K562 (cell line): ENCODE measurements around the gene PSD4. TPM values are rescaled to one million over a fixed set of nuclear protein-coding genes. Genes with fewer than 3 reads are reported as not detected.

Experiments
- ILK ChIP-seq: fragments of 450-650 bp; IDR thresholded peaks from 2 replicates; pipeline ENCODE4 v1.6.1; 2016; ENCODE audit warnings: missing genetic modification characterization, low read depth, mild to moderate bottlenecking, missing compliant biosample characterization, moderate library complexity, borderline replicate concordance
- IRF2 ChIP-seq: sonication (generic); formaldehyde crosslinking; IDR thresholded peaks from 2 replicates; pipeline ENCODE4 v1.8.1; 2022; ENCODE audit warnings: mild to moderate bottlenecking, missing genetic modification reagents
- MAFG ChIP-seq: fragments of 450-650 bp; conservative IDR thresholded peaks from 2 replicates; pipeline ENCODE4 v1.6.1; 2016; ENCODE audit warnings: missing genetic modification characterization, missing compliant biosample characterization
- MTA1 ChIP-seq: fragments of 450-650 bp; IDR thresholded peaks from 2 replicates; pipeline ENCODE4 v1.6.1; 2017; ENCODE audit warnings: borderline replicate concordance
- MTA3 ChIP-seq: fragments of 450-650 bp; formaldehyde crosslinking; IDR thresholded peaks from 2 replicates; pipeline ENCODE4 v1.6.1; 2017; ENCODE audit warnings: mild to moderate bottlenecking, borderline replicate concordance
- SETDB1 ChIP-seq: IDR thresholded peaks from one replicate; pipeline ENCODE4 v1.6.1; 2012; ENCODE audit warnings: low read length, control low read depth, inconsistent platforms
- SNIP1 ChIP-seq: fragments of 450-650 bp; IDR thresholded peaks from 2 replicates; pipeline ENCODE4 v1.7.1; 2017; ENCODE audit warnings: low read depth, mild to moderate bottlenecking
- TCF7L2 ChIP-seq: fragments of 150-350 bp; IDR thresholded peaks from 2 replicates; pipeline ENCODE4 v1.6.1; 2016; ENCODE audit warnings: low read depth, mild to moderate bottlenecking, low read length, moderate library complexity
- ZNF263 ChIP-seq: sonication (generic); formaldehyde crosslinking; IDR thresholded peaks from 2 replicates; pipeline ENCODE4 v1.8.0; 2022; ENCODE audit warnings: mild to moderate bottlenecking, missing genetic modification reagents, borderline replicate concordance
- ZNF586 ChIP-seq: fragments of 450-650 bp; formaldehyde crosslinking; conservative IDR thresholded peaks from 2 replicates; pipeline ENCODE4 v1.4.0; 2020; ENCODE audit warnings: mild to moderate bottlenecking, moderate library complexity
- polyA plus RNA-seq, 8 experiments: library from polyadenylated mRNA; depleted of rRNA in 4 of 8; stranded (reverse) in 5 of 8; unstranded in 3 of 8; fragments of >200 nt; fragmentation: Nextera tagmentation in 2 of 8; fragmentation: Illumina TruSeq in 1 of 8; extraction: Ambion mirVana in 2 of 8; extraction: Trizol in 1 of 8; gene quantifications; 2 replicates each; pipeline versions ENCODE4 v1.2.1 to v1.2.3, GENCODE V29; 2011 to 2014; ENCODE audit warnings: inconsistent platforms in 1 of 8, missing spikeins in 1 of 8
- total RNA-seq, 7 experiments: library from RNA; depleted of rRNA in 6 of 7; stranded (reverse); fragments of >200 nt in 6 of 7; fragmentation: Illumina TruSeq in 2 of 7; extraction: Trizol in 2 of 7; gene quantifications; 2 replicates each; pipeline versions ENCODE4 v1.2.1 to v1.2.3, GENCODE V29; 2011 to 2021; ENCODE audit warnings: low replicate concordance in 1 of 7
- TF ChIP-seq, protein P1 (sequence below): fragments of 250-450 bp; sonication (Bioruptor Pico); IDR thresholded peaks from 2 replicates; pipeline ENCODE4 v1.4.0; 2020; ENCODE audit warnings: mild to moderate bottlenecking, moderate library complexity

PSD4 gene
- total and polyA plus RNA-seq, 9 of the 15 experiments (the other 6 are each of a cell fraction or from before 2014, with no cell fraction given), result 0.46 to 54.0 (median 20.8) TPM

DNA sequence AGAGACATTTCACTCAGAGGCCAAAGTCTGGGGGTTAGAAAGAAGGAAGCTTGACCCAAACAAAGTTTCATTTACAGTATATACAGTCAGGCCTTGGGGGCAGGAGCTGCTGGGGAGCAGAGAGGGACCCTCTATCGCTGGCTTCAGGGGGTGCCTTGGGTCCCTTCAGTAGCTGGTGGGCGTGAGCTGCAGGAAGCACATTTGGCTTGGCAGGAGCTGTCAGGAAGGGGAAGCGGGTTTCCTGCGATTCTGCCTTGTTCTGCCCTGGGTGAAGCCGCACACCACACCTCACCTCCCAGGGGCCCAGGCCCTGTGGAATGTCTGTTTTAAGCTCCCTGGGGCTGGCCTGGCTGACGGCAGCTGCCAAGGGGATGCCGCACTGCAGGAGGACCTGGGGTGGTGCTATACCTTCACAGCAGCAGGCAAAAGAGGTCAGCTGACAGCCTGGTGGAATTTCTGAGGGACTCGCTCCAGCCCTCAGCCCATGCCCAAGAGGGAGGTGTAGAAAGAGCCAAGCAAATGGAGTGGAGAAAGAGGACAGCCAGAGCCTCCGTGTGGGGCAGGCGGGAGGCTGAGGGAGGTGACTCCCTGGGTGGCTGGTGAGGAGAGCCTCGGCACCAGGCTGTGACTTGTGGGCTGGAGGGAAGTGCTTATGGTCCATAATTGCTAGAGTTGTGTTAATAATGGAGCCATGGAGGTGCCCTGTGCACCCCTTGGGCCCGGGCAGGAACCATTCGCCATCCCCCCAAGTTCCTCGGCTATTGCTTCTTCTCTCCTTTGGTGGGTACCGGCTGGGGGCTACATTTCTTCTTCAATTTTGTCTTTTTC, 43.9 kb downstream of the PSD4 start (continued):
- TF ChIP-seq ZNF263 (CRISPR knock-in tag) (no peak), TCF7L2 (no peak), SNIP1 (no peak), MAFG (no peak), MTA3 (no peak), IRF2 (CRISPR knock-in tag) (no peak), MTA1 (no peak), SETDB1 (no peak), ZNF586 (CRISPR knock-in tag) (no peak), ILK (tag) (no peak)
- TF ChIP-seq, protein P1, sequence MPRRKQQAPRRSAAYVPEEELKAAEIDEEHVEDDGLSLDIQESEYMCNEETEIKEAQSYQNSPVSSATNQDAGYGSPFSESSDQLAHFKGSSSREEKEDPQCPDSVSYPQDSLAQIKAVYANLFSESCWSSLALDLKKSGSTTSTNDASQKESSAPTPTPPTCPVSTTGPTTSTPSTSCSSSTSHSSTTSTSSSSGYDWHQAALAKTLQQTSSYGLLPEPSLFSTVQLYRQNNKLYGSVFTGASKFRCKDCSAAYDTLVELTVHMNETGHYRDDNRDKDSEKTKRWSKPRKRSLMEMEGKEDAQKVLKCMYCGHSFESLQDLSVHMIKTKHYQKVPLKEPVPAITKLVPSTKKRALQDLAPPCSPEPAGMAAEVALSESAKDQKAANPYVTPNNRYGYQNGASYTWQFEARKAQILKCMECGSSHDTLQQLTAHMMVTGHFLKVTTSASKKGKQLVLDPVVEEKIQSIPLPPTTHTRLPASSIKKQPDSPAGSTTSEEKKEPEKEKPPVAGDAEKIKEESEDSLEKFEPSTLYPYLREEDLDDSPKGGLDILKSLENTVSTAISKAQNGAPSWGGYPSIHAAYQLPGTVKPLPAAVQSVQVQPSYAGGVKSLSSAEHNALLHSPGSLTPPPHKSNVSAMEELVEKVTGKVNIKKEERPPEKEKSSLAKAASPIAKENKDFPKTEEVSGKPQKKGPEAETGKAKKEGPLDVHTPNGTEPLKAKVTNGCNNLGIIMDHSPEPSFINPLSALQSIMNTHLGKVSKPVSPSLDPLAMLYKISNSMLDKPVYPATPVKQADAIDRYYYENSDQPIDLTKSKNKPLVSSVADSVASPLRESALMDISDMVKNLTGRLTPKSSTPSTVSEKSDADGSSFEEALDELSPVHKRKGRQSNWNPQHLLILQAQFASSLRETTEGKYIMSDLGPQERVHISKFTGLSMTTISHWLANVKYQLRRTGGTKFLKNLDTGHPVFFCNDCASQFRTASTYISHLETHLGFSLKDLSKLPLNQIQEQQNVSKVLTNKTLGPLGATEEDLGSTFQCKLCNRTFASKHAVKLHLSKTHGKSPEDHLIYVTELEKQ (CRISPR knock-in tag), result no peak
